Activated T-helper 1 cell treated with anti-CD3 and anti-CD28 coated beads, Interleukin-2, amount 50 U/mL, for 16 hours (primary cell): ENCODE data around the gene SAFB.

Experiments
- DNase-seq, 2 donors: peaks; one replicate each; pipeline ENCODE4 v3.0.0-alpha.2; 2020; ENCODE audit warnings: low read depth in 1 of 2, low spot score in 1 of 2

Gene SAFB

DNA sequence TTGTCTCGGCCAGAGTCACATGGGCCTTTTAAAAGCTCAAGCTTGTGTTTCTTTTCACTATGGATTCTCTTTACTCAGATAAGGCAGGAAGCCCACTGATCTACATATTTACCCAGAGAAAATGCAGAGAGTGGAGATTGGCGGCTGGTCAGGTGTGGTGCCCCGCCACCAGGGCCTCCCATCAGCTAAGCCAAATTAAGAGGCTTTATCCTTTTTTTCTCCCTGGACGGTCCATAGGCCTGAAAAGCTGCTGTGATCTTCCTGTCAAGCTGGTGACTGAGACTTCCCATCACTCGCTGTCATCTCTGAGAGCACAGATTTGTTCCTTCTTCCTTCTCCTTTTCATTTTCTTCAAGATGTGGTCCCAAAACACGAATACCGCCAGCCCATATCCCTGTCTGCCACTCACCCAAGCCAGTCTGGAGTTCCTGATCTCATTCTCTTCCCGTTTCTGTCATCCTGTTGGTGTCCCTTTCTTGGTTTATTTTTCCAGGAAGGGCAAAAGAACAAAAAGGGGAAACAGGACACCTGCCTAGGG is 1.9 kb downstream of the SAFB start:
- no peak for DNase-seq

DNA sequence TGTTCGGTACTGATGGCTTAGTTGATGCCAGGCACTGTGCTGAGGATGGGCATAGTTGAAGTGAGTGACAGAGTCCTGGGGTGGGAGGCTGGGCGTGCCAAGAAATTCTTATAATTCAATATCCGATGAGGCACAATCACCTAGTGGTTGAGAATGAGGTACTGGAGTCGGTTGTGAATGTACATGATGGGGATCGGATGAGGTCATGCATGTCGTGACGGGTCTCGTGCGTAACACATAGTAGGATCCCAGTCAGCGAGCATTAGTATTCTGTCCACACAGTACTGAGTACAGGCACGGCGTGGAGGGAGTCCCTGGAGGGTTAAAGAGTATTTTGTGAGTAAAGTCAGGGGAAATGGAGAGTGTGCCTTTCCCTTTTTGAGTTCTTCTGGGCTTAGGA is 2.8 kb downstream of the SAFB start:
- DNase-seq = no peak

DNA sequence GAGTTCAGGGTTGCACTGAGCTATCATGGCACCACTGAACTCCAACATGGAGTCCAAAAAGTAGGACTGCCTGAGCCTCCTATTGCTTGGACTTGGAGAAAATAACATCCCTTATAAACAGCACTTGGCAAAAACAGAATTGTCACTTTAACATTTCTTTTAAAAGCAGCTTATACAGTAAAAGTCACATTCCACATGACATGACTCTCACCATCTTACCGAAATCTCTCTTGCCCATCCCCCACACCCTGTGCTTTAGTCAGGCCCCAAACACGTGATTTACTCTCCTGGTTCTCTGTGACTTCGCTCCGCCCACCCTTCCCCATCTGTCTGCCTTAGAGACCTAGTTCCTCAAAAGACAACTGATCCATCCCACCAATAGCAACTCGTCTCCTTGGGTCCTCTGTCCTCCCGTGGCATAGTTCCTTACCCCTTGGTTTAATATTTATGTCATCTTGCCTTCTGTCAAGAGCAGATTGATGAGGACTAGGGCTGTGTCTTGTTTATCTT is 4.6 kb downstream of the SAFB start:
- DNase-seq = no peak

DNA sequence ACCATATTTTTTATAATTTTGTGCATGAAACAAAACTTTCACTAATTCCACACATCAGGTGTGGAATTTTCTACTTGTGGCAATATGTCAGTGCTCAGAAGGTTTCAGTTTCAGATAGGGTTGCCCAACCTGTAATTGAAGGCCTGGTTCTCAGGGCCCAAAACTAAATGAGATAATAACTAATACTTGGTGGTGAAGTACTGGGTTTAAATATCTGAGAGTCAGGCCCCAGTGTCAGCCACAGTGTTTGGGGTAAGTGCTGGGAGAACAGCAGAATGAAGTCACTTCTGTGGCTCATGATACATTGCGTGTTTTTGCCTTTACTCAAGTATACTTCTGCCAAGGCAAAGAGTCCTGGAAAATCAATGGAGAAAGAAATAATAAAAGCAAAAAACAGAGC is 5.6 kb downstream of the SAFB start:
- DNase-seq = no peak

DNA sequence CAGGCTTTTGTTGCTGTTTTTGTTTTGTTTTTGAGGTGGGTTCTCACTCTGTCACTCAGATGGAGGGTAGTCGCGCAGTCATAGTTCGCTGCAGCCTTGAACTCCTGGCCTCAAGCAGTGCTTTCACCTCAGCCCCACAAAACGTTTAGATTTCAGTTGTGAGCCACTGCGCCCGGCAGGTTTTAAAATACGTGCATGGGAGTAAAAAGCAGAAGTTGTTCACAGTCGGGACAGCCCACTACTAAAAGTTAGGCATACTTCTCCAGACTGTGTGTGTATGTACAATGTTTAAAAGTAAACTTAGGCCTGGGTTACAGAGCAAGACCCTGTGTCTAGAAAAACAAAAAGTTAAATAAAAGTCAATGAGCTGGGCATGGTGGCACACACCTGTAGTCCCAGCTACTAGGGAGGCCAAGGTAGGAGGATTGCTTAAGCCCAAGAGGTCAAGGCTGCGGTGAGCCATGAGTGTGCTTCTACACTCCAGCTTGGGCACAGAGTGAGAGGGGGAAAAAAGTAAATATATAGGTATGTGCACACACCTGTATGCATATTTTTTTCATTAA is 6.1 kb downstream of the SAFB start:
- no peak for DNase-seq

DNA sequence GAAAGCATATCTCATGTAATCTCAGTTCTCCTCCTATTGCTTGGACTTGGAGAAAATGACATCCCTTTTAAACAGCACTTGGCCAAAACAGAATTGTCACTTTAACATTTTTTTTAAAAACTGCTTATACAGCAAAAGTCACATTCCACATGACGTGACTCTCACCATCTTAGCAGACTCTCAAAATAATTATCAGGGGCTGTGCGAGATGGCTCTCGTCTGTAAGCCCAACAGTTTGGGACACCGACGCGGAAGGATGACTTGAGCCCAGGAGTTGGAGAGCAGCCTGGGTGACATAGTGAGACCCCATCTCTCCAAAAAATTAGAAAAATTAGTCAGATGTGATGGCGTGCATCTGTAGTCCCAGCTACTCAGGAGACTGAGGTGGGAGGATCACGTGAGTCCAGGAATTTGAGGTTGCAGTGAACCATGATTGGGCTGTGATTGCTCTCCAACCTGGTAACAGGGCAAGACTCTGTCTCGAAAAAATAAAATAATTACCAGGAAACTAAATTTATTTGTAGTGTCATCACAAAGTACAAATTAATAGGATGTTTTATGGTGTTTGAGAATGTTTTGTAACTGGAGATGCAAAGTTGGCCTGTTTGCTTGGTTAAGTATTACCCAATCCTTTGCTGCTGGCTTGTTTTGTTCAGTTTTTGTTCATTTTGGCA is 8.8 kb downstream of the SAFB start:
- no peak for DNase-seq

DNA sequence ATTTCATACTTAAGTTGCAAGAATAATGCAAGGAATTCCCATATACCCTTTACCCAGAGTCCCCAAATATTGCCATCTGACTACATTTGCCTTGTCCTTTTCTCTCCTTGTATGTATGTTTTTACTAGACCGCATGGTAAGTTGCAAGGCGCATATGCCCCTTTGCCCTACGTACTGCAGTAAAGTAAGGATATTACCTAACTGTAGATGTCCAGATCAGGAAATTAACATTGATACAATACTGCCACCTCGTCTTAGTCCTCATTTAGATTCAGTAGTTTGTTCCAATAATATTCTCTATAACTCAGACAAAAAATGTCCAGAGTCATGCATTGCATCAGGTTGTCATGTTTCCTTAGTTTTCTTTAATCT is 9.3 kb downstream of the SAFB start:
- no peak for DNase-seq

DNA sequence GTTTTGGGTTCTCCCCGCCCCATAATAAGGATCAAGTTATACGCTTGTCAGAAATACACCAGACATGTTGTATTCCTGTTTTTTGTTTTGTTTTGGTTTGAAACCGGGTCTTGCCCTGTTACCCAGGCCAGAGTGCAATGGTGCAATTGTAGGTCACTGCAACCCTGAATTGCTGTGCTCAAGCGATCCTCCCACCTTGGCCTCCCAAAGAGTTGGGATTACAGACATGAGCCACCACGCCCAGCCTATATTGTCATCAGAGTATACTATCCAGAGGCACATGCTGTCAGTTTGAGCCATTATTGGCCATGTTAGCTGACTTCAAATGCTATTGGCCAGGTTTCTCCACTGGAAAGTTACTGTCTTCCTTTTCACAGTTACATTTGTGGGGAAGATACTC is 9.8 kb downstream of the SAFB start:
- no peak for DNase-seq

DNA sequence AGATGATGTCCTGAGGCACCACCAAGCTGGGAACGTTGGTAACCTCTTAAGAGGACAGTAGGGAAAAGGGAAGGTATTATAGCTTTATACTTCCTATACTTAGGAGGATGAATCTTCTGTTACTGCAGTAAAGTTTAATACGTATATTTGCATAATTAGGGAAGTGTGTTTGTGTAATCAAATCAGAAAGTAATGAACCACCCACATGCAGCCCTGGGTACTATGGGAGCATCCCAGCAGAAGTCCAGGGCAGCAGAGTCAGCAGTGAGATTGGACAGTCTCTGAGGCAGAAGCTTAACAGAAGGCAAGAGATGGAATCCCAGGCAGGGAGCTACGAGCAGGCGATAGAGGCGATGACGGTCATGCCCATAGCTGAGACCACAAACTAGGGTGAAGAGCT is 12.5 kb downstream of the SAFB start:
- DNase-seq = no peak

DNA sequence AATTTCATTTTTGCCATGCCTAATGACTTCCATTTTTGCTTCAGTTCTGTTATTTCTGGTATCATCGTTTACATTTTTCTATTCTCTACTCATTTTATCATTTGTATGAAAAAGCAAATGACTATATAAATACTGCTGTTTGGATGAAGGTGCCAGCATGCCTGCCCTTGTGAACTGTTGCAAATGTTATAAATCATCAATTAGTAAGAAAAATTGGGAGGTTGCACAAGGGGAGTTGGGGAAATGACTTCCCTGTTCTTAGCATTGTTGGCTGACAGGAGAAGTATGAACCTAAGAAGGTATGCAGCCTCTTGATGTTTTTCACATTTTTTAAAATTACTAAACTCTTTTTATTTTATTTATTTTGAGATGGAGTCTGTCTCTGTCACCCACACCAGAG is 15.1 kb downstream of the SAFB start:
- no peak for DNase-seq

DNA sequence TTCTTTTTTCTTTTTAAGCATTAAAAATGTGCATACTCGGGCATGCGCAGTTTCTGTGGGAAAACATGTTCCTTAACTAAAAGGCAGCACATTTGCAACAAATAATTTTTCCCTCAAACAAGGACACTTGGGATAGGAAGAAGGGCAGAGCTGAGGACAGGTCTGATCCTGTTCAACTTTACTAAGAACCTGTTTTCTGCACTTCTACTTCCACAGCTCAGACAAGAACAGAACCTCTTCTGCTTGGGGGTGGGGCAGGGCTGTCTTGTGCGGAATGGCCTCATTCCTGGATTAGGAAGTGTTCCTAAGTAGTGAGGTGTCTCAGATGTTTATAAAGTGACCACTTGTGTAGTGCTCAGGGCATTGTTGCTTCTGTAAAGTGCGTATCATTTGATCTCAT is 18.3 kb downstream of the SAFB start:
- DNase-seq = no peak

DNA sequence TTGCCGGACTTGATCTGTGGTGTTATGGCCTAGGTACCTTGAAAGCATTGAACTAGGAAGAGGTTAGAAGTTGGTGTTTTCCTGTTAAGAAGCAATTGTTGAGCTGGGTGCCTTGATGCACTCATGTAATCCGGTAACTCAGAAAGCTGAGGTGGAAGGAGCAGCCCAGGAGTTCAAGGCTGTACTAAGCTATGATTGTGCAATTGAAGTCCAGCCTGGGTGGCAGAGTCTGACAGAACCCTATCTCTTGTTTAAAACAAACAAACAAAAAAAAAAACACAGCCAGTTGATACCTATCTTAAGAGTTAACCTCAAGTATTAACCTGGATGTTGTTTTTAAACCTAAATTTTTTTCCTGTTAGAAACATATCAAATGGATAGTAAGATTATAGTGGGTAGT is 19.3 kb downstream of the SAFB start:
- no peak for DNase-seq

DNA sequence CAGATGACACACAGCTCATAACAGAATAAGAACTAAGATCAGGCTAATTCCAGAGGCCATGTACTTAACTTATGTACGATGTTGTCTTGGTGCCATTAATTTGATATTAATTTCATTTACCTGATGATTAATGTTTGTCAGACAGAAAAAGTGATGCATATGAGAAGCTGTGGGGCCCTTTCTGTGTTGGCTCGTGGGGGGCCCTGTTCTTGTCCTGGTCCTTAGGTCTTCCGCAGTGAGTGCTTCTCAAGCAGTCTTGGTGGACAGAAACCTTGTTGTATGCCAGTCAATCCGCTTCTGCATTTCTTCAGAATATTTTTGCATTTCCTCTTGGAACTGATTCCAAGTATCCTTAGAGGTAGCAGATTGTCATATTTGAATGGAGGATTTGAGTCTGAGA is 20.2 kb downstream of the SAFB start:
- no peak for DNase-seq

DNA sequence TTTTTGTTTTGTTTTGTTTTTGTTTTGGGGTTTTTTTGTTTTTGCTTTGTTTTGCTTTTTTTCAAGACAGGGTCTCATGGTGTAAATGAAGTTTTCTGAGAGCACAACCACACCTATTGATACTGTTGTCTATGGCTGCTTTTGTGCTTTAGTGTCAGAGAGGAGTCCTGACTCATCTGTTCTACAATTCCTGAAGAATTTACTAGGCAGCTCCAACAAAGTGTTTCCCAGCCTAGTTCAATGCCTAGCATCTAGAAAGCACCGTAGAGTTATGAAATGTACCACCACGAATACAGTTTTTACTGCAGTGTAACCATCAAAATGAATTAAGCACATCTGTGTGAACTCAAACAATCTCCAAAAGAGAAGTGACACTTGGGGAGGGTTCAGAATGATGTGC is 21.2 kb downstream of the SAFB start:
- DNase-seq = no peak

DNA sequence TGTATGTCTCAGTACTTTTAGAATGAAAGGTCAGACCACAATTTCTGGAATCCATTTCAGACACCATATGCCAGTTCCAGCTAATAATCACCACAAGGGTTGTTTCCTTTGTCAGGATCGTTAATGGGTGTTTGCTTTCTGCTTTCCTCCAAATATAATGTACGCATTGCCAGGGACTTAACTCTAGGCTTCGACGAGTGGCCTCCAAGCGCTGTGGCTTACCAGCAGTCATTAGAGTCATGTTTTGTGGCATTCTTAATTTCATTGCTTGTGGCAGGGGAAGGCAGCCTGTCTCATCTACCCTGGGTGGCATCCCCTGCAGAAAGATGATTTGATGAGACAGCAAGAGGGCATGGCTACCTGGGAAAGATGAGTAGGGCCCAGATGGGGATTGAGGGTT is 22.5 kb downstream of the SAFB start:
- no peak for DNase-seq

DNA sequence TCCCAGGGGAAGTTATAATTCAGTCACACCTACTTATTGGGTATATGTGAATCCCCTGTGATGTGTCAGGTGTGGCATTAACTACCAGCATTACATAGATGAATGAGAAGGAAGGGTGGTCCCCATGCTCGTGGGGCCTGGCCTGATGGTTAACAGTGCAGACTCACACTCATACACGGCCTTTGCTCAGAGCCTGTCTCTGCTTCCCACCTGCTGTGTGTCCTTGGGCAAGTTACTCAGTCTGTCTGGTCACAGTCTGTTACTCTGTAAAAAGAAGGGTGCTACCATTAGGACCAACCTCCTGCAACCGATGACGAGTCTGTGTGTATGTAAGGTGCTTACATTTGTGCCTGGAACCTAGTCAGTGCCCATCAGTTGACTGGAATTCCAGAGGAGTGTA is 23.8 kb downstream of the SAFB start:
- DNase-seq = no peak

DNA sequence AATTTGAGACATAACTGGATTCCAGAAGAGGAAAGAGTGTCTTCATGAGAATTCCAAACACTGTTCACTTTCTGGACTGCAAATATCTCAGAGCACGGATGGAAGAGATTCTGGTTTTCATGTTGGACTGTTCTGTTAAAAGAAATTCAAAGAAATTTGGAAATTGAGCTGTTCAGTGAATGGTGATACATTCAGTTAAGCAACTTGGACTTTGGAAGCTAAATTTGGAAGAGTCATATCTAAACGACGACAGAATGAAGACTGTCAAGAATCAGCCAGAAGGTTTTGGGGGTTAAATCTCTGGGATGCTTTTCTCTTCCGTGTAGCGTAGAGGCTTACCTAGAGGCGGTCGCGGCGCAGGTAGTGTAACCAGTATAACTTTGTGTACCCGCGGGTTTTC is 25.6 kb downstream of the SAFB start:
- DNase-seq = no peak

DNA sequence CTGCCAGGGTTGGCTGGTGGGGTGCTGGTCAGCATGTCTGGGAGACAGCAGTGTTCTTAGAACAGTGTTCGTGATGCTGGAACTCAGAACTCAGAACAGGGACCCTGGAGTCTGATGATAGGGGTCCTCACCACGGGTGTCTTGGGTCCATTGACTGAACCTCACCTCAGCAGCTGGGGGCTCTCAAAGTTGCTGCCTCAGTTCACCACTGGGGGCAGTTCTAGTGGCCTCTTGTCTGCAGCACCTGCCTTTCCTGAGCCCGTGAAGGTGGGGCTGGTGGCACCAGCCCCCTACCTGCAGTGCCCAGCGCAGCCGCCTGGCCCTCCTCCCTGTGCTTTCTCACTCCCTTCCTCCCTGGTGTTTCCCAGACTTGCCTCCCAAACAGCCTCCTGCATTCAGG is 28.5 kb downstream of the SAFB start:
- DNase-seq = no peak

DNA sequence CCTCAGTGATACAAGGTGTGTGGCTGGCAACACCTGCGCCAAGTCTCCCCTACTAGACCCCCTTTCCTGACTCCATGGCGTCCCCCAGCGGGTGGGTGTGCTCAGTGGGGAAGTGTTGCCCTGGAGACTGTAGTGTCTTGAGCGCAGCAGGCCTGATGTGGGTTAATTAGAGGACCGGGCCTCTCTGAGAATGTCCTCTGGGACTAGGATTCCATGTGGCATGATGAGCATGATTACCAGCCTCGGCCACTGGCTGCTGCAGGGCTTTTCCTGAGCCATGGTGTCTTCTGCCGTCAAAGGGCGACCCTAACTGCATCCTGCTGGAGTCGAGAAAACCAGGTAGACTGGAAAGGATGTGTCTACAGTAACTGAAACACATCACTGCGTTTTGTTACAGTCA is 29.4 kb downstream of the SAFB start:
- DNase-seq = no peak

DNA sequence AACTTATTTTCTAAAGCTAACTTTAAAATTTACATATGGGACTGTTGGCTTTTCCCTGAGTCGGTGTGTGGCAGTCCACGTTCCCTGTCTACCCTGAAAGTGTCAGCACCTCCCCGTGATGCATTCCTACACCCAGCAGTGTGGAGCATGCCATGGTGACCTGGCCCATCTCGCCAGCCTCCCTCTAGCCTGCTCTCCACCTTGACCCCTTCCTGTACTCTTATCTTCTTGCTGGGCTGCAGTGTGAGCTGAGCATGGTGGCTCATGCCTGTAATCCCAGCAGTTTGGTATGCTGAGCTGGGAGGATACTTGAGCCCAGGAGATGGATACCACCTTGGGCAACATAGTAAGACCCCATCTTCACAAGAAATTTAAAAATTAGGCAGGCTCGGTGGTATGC is 32.0 kb downstream of the SAFB start:
- no peak for DNase-seq

DNA sequence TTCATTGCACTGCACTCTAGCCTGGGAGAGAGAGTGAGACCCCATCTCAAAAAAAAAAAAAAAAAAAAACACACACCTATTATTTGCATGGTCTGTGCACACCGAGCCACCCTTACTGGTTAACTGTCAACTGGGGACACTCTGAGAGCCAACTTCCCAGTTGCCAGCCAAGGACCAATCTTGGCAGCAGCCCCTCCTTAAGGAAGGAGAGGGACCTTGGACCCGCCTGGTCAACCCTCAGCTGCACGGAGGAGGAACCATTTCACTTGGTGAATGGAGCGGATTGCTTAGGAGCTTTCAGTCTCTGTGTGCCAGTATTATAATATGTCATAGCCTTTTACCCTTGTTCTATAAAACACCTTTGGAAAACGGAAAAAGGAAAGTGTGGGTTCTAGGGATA is 32.5 kb downstream of the SAFB start:
- no peak for DNase-seq

DNA sequence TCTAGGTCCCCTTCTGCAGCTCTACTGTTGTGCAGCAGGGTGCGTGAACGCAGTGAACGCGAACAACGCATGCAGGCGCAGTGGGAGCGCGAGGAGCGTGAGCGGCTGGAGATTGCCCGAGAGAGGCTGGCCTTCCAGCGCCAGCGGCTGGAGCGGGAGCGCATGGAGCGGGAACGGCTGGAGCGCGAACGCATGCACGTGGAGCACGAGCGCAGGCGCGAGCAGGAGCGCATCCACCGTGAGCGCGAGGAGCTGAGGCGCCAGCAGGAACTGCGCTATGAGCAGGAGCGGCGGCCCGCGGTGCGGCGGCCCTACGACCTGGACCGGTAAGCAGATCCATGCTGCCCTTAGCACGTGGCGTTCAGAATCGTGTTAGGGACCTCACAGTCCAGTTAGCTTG is 38.6 kb downstream of the SAFB start:
- no peak for DNase-seq

DNA sequence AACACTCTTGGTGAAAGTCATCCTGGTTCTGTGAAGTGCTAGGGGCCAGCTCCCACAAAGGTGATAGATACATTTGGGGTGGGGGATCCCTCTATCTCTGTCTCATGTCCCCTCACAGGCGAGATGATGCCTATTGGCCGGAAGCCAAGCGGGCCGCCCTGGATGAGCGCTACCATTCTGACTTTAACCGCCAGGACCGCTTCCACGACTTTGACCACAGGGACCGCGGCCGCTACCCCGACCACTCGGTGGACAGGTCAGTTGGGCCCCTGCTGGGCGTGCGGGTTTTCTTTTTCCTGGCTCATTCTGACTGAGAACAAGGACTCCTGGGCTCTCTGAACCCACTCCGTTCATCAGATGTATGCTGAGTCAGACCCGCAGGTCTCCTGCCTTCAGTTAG is 41.0 kb downstream of the SAFB start:
- DNase-seq = no peak
